Gastrocnemius medialis (tissue), 4 donors: ENCODE measurements around the gene CDH5.

ENCODE experiments used
- POLR2A ChIP-seq, 2 donors: fragments of 450-650 bp; IDR thresholded peaks; one replicate each; pipeline ENCODE4 v1.6.1; 2017; ENCODE audit warnings: antibody characterized with exemption in 2 of 2, mild to moderate bottlenecking in 2 of 2, moderate library complexity in 2 of 2
- TF ChIP-seq, protein P1 (sequence below), 5 experiments: fragments of 450-650 bp in 3 of 5; fragments of 200-600 bp in 2 of 5; sonication (generic) in 2 of 5; IDR thresholded peaks in 4 of 5; conservative IDR thresholded peaks in 1 of 5; 1 replicate in 4 of 5; 2 replicates in 1 of 5; pipeline ENCODE4 v1.5.1; 2016 to 2019; ENCODE audit warnings: antibody characterized with exemption in 5 of 5, mild to moderate bottlenecking in 3 of 5, moderate library complexity in 3 of 5

DNA sequence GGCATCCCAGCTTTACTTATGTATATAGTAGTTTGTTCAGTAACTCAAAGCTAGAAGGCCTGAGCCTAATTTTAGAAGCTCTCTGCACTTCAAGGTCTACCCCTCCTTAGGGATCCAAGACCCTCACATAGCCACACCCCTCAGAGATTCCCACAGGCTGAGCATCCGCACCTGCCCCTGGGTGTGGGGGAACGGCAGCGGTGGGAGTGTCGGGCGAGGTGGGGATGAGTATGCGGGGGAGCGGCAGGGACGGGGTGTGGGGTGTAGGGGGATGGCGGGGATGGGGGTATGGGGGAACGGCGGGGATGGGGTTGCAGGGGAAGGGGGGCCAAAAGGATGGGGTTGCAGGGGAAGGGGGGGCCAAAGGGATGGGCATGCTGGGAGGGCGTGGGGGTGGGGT, 35.7 kb downstream of the CDH5 start:
- TF ChIP-seq, protein P1, sequence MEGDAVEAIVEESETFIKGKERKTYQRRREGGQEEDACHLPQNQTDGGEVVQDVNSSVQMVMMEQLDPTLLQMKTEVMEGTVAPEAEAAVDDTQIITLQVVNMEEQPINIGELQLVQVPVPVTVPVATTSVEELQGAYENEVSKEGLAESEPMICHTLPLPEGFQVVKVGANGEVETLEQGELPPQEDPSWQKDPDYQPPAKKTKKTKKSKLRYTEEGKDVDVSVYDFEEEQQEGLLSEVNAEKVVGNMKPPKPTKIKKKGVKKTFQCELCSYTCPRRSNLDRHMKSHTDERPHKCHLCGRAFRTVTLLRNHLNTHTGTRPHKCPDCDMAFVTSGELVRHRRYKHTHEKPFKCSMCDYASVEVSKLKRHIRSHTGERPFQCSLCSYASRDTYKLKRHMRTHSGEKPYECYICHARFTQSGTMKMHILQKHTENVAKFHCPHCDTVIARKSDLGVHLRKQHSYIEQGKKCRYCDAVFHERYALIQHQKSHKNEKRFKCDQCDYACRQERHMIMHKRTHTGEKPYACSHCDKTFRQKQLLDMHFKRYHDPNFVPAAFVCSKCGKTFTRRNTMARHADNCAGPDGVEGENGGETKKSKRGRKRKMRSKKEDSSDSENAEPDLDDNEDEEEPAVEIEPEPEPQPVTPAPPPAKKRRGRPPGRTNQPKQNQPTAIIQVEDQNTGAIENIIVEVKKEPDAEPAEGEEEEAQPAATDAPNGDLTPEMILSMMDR (IDR thresholded peaks at IDR 0.05 in 4 of 5, conservative IDR thresholded peaks at IDR 0.05 in 1 of 5), result no peak
- no peak for TF ChIP-seq POLR2A (IDR thresholded peaks at IDR 0.05)
